NCI-H748 treated with DMSO at 0.1 percent for 48 hours (cell line): ENCODE measurements around the gene GON4L.
"Not testable (repeated sequence)": the region's sequence is repeated elsewhere in the genome, so short reads cannot be mapped to it uniquely, and the experiment has no call there.

ENCODE experiments used
- DNase-seq: peaks from one replicate; lab custom pipeline; 2025; lab: John Stamatoyannopoulos, UW

Gene GON4L

GRCh38 chr1:155831279-155831976 lies 25.6 kb downstream of the GON4L start:
- no peak for DNase-seq

GRCh38 chr1:155827450-155827849 lies 29.6 kb downstream of the GON4L start:
- DNase-seq = no peak

- no peak for DNase-seq
Observed at GRCh38 chr1:155816351-155816750, 40.7 kb downstream of the GON4L start.

- no peak for DNase-seq
Observed at GRCh38 chr1:155813672-155814071, 43.3 kb downstream of the GON4L start.

GRCh38 chr1:155812878-155813277 lies 44.1 kb downstream of the GON4L start:
- no peak for DNase-seq

- no peak for DNase-seq
Observed at GRCh38 chr1:155809088-155809487, 47.9 kb downstream of the GON4L start.

- no peak for DNase-seq
Observed at GRCh38 chr1:155801149-155801548, 55.9 kb downstream of the GON4L start.

- DNase-seq = not testable (repeated sequence)
Observed at GRCh38 chr1:155795618-155796017, 61.4 kb downstream of the GON4L start.

- DNase-seq = no peak
Observed at GRCh38 chr1:155794605-155795245, 62.3 kb downstream of the GON4L start.

- DNase-seq = no peak
Observed at GRCh38 chr1:155793213-155793612, 63.8 kb downstream of the GON4L start.

GRCh38 chr1:155777582-155777981 lies 79.4 kb downstream of the GON4L start:
- no peak for DNase-seq

GRCh38 chr1:155776414-155776813 lies 80.6 kb downstream of the GON4L start:
- no peak for DNase-seq

- no peak for DNase-seq
Observed at GRCh38 chr1:155773221-155773620, 83.8 kb downstream of the GON4L start.

GRCh38 chr1:155769257-155769656 lies 87.8 kb downstream of the GON4L start:
- DNase-seq = no peak

GRCh38 chr1:155767399-155767989 lies 89.5 kb downstream of the GON4L start:
- not testable (repeated sequence) for DNase-seq

- DNase-seq = not testable (repeated sequence)
Observed at GRCh38 chr1:155763989-155764388, 93.0 kb downstream of the GON4L start.

- not testable (repeated sequence) for DNase-seq
Observed at GRCh38 chr1:155763090-155763815, 93.8 kb downstream of the GON4L start.

- no peak for DNase-seq
Observed at GRCh38 chr1:155761736-155762405, 95.1 kb downstream of the GON4L start.

GRCh38 chr1:155760751-155761475 lies 96.1 kb downstream of the GON4L start:
- no peak for DNase-seq

- no peak for DNase-seq
Observed at GRCh38 chr1:155759966-155760630, 96.9 kb downstream of the GON4L start.

- not testable (repeated sequence) for DNase-seq
Observed at GRCh38 chr1:155759017-155759416, 98.0 kb downstream of the GON4L start.
